ENCODE data around the gene TSPAN13.

TSPAN13 gene

GRCh38 chr7:16816824-16817223 lies 63.3 kb downstream of the TSPAN13 start:
- no peak for DNase-seq

GRCh38 chr7:16817536-16817935 lies 64.0 kb downstream of the TSPAN13 start:
- DNase-seq: no peak

DNA sequence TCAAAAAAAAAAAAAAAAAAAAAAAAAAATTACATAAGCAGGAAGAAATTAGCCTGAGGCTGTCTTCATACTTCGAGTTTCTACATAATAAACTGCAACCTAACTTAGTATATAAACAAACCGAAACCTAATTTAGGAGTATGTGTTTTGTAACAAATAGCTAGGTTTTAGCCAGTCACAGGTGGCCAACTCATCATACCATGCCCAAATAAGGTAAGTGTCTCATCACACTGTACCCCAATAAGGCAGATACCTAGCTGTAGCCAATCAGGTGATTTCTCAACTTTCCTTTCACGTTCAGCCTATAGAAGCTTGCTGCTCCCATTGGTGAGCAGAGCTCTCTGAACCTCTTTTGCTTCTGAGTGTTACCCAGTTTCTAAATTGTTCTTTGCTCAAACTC lies 65.2 kb downstream of the TSPAN13 start:
- no peak for DNase-seq

DNA sequence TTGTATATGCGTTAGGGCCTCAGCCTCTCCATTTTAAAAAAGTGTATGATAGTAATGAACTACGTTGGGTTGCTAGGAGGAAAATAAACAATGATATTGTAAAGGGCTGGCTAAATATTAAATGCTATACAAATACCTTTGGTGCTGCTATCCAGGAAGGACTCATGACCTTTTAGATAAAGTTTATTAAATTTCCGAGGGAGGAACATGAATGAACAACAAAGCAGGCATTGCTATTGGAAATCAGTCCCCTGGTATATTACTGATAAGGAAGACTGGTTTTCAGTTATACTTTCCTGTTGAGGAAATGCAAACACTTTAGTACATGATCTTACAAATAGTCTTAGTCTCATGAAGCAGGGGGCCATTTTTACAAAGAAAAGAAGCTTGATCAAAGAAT lies 68.5 kb downstream of the TSPAN13 start:
- DNase-seq: no peak

- DNase-seq: no peak
Measured at GRCh38 chr7:16826060-16826459, 72.5 kb downstream of the TSPAN13 start.

DNA sequence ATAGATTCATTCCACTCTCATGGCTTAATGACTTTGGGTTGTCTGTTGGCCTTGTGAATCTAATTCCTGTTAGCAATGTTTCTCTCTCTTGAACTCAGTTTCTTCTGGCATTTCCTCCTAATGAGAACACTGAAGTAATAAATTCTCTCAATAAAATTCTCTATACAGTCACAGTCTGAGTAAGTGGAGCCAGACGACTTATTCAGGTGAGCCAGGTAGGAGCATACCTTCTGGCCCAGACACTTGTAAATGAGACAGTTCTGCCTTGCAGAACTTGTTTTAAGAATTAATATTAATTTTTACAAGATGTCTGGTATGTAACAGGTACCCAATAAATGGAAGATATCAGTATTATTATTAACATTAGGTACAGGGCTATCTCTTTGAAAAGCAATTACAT lies 79.8 kb downstream of the TSPAN13 start:
- no peak for DNase-seq

Data from T-helper 9 cell (primary cell).